GM19193 (cell line): Measurements from ENCODE around the gene ZNF106.

ENCODE experiments used
- POLR2A ChIP-seq: IDR thresholded peaks from 4 replicates; pipeline ENCODE4 v1.6.1; 2011; ENCODE audit not compliant: insufficient read depth, insufficient read length; ENCODE audit errors: extremely low read depth

Gene ZNF106

GRCh38 chr15:42495361-42496212 lies 4.6 kb upstream of the ZNF106 start, which contains the start of gene SNAP23:
Gene SNAP23 (plus strand): TSS chr15:42495634. CDS start chr15:42511847, 16,213 bp downstream.
- peak; percentile 86 for TF ChIP-seq POLR2A

DNA sequence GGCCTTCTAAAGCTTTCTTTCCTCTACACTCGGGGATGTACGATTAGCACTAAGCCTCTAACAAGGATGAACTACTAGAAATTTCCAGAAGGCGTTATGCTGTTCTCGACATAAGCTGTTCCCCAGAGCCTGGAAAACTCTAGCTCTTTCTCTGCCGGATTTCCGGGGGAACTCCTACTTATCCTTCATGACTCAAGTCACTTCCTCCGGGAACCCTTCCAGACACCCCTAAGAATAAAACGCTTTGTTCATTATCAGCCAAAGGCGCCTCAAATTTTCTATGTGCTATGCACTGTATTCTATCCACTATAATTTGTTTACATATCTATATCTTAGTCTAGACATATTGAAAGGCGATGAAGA lies 4.0 kb upstream of the ZNF106 start:
- no peak for TF ChIP-seq POLR2A

- no peak for TF ChIP-seq POLR2A
Observed at GRCh38 chr15:42493679-42494078, 2.7 kb upstream of the ZNF106 start.

GRCh38 chr15:42491539-42492225 lies 741 bp upstream of the ZNF106 start:
- no peak for TF ChIP-seq POLR2A

DNA sequence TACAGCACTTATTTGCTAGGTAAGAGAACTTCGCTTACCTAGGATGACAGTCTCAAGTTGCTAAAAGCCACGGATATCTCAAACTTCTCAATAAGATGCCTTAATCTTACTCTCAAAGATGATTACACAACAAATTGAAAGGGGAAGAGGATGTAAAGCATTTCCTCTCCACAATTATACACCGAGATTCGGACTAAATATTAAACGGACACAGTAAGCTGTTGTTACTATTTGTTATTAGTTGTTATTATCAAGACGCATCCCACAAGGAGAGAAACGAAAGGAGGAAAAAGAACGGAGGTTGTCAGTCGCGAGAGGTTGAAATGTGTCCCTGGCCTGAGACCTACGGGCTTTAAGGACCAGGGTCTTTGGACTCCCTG lies 660 bp downstream of the ZNF106 start:
- TF ChIP-seq POLR2A: no peak

DNA sequence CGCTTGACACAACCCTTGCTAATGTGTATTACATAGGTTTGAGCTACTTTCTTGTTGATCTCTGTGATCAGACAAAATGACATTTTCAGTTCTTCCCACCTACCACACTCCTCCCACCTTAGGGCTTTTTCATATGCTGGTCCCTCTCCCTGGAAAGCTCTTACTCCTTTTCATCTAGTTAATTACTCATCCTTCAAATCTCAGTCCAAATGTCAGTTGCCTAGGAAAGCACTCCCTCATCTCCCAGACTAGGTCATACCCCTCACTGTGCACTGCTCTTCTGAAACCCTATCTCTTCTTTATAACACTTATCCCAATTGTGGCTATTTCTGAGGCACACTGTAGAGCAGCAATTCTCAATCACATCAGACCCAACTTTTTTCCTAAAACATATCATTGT lies 7.3 kb downstream of the ZNF106 start:
- TF ChIP-seq POLR2A: no peak

GRCh38 chr15:42482701-42483100 lies 8.2 kb downstream of the ZNF106 start:
- TF ChIP-seq POLR2A: no peak

GRCh38 chr15:42474827-42475226 lies 16.1 kb downstream of the ZNF106 start:
- no peak for TF ChIP-seq POLR2A

DNA sequence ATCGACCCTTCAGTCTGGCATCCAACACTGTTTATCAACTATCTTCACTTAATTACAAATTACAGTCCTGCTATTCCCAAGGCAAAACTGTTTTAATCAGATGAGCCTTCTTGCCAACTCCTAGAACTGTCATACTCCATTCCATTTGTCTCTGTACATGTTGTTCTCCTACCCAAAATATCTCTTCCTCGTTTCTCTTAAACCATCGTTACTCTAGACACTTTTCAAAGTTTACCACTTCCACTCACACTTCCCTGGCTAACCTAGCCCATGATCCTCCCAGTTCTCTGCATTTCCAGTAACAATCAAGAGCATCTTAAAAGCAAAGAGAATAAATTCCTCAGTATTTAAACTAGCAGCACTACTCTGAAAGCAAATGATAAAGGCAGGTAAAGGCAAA lies 19.9 kb downstream of the ZNF106 start:
- TF ChIP-seq POLR2A: no peak

DNA sequence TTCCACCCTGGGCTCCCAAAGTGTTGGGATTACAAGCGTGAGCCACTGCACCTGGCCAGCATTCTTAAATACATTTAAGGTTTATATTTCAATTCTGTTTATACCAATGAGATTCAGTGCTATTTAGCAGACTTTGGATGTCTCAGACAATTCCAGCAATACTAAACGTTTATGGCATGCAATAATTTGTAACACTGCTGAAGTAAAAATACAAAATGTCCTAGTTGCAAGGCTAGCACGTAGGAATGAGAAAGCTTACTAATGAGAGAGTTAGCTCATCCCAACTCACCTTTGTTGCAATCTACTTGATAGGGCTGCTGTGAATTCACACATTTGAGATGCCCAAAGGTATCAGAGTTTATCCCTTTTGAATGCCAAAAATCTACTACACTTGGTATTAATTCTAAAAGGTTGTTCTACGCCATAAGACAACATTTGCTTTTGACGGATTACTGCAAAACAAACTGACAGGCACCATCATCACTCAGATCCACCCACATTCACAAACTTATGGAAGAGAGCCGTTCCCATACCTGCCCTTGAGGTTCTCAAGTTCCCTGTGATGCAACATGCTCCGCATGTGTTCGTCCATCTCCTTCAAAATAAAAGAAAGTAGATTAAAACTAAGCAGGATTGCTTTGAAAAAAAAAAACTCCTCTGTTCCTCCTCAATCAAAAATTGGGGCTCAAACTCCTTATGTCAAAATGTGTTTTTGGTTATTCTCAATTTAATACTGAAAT lies 25.3 kb downstream of the ZNF106 start:
- no peak for TF ChIP-seq POLR2A

- no peak for TF ChIP-seq POLR2A
Observed at GRCh38 chr15:42461261-42461660, 29.7 kb downstream of the ZNF106 start.

DNA sequence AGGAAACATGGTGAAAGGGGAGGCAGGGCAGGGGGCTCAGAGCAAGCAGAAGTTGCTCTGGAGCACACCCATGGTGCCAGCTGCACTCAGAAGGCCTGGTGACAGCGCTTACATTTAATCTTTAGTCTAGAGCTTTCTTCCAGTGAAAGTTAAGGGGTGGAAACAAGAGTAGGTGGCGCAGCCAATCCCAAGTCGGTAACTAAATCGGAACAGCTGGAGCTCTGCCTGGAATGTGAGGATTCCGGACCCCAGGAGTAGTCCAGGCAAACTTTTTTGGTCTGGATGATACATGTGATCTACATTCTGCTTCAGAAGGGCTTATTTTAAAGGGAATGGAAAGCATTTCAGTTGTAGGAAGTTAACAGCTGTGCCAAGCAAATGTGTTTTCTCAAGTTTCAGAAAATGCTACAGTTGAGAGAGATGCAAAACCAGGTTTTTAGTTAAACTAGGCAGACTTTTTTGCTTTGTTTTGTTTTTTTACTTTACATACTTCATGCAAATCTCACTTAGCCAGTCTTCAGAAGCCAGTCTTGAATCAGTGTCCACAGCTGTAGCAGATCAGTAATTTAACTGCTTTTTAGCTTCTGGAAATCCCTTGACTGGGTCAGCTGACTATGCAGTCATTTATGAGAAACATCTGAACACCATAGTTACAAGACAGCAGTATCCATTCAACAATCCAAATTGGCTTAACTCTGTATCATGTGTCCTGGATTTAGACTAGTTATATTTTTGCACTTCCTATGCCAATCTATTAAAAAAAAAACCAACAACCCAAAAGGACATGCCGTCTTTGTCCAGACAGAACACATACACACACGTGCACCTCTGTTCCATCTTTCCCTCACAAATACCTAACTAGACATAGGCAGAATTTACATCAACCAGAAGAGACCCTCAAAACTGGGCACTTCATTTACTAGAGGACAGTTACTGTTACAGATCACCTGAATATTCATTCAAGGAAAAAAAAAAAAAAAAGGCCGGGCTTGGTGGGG lies 33.2 kb downstream of the ZNF106 start:
- TF ChIP-seq POLR2A: no peak

DNA sequence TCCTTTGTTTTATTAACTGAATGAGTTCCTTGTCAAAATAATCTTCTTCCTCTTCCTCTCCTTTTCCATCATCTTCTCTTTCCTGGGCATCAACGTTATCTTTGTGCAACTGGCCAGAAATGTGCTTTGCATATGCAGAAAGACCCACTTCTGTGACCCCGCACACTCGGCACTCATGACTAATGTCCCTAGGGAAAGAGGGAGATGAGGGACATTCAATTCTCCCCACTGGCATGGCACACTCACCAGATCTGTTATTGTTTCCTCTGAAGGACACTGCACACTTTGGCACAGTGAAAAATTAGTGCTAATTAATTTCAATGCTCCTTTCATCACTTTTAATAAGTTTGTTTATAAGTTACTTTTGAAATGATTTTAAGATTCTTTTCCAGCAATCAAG lies 34.0 kb downstream of the ZNF106 start:
- TF ChIP-seq POLR2A: no peak

GRCh38 chr15:42456531-42456930 lies 34.4 kb downstream of the ZNF106 start:
- TF ChIP-seq POLR2A: no peak
